Naive thymus-derived CD8-positive, alpha-beta T cell (primary cell): ENCODE data around the gene LEF1. TPM values are rescaled to one million over a fixed set of nuclear protein-coding genes. Genes with fewer than 3 reads are reported as not detected.

Experiments used
- ATAC-seq, 2 donors: fragments of 150-1000 bp; cut with Tn5 transposase in 1 of 2; sonication (Bioruptor Pico), chemical (Tn5 transposase) in 1 of 2; 1 replicate in 1 of 2; 2 replicates in 1 of 2; pipeline ENCODE4 v1.10.0; 2021; ENCODE audit warnings: mild to moderate bottlenecking in 2 of 2, moderate library complexity in 2 of 2
- POLR2A ChIA-PET: fragments of 350-600 bp; sonication (Branson Sonifier 250); formaldehyde crosslinking; loops from one replicate; lab custom pipeline; 2021; ENCODE audit warnings: antibody characterized with exemption; lab: Charles Lee
- DNase-seq, 10 donors: peaks; one replicate each; pipeline versions ENCODE4 v3.0.0 to v3.0.0-alpha.2; 2020 to 2022
- H3K27ac Mint-ChIP-seq, 10 donors: one replicate each; pipeline ENCODE4 v1.8.0; 2020 to 2022; ENCODE audit warnings: mild to moderate bottlenecking in 10 of 10, mixed read lengths in 10 of 10, moderate library complexity in 4 of 10, inconsistent platforms in 1 of 10
- H3K27me3 Mint-ChIP-seq, 5 donors: one replicate each; pipeline ENCODE4 v1.8.0; 2021 to 2022; ENCODE audit warnings: mixed read lengths in 5 of 5
- H3K36me3 Mint-ChIP-seq, 3 donors: one replicate each; pipeline ENCODE4 v1.8.0; 2020 to 2022; ENCODE audit warnings: mixed read lengths in 3 of 3, mild to moderate bottlenecking in 2 of 3, inconsistent platforms in 1 of 3
- H3K4me1 Mint-ChIP-seq, 4 donors: one replicate each; pipeline ENCODE4 v1.8.0; 2021 to 2022; ENCODE audit warnings: mixed read lengths in 4 of 4
- H3K4me3 Mint-ChIP-seq, 10 donors: one replicate each; pipeline ENCODE4 v1.8.0; 2020 to 2022; ENCODE audit warnings: mild to moderate bottlenecking in 10 of 10, mixed read lengths in 10 of 10, moderate library complexity in 6 of 10, inconsistent platforms in 1 of 10
- H3K9me3 Mint-ChIP-seq, 9 donors: one replicate each; pipeline ENCODE4 v1.8.0; 2020 to 2022; ENCODE audit warnings: mixed read lengths in 9 of 9, mild to moderate bottlenecking in 3 of 9, inconsistent platforms in 1 of 9, moderate library complexity in 1 of 9
- polyA plus RNA-seq, 3 donors: library from polyadenylated mRNA; unstranded; fragments of 300-500 nt; fragmentation: Illumina TruSeq; gene quantifications; one replicate each; pipeline ENCODE4 v1.2.3, GENCODE V29; 2021
- total RNA-seq, 8 experiments: library from RNA in 2 of 8; stranded (reverse) in 2 of 8; gene quantifications; one replicate each; pipeline ENCODE4 v1.2.3 and lab custom pipeline; 2021 to 2026

LEF1 gene
- total RNA-seq (100 to 1,000 TPM; 828 to 859 TPM), polyA plus RNA-seq (100 to 1,000 TPM; 400 to 836 (median 554) TPM), total RNA-seq (lab: John Stamatoyannopoulos, UW) (269 to 848 (median 717) reads per million in 6 experiments)

DNA sequence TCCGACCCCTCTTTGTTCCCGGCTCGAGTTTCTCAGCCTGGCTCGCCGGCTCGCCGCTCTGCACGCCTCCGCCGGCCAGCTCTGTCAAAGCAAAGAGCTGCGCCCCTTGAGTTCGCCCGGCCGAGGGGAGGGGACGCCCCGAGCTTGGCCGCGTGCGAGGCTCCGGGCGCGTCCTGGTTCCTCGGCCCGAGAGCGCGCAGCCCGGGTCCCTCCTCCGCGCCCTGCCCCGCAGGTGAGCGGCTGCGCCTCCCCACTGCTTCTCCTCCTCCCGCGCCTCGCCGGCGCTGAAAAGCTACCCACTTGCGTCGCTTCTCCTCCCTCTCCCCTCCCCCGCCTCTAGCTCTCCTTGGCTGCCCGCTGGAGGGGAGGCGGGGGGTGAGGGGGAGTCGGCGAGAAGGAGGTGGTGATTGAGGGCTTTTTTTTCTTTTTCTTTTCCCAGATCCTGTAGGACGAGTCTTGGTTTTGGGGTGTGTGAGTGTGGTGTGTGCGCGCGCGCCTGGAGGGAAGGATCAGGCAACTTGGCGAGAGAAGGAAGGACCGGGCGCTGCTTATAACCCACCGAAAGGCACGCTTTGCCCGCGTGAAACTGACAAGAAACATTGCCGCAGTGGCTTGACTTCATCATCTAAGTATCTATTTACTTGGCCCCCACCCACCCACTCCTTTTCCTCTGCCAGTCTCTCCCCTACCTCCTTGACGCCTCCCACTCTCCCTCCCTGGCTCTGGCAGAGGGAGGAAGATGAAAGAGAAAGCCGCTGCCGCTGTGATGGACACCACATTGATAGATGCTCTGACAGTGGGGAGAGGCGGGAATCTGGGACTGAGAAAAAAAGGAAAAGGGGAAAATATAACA, at the start of gene LEF1:
Gene LEF1, minus strand, starts transcription at position 262 of the 853 bp plus-strand sequence. CDS start 1,165 bp downstream, outside the sequence.
- POLR2A ChIA-PET: interaction anchor here (0.6 to 11.3 kb wide), 28 partner anchors 9 to 404 kb away, joined by 3 to 206 read pairs (median 4); no protein-coding TSS in a partner anchor
- Mint-ChIP-seq H3K4me3 (peak within 1 kb of the TSS; percentile 95 to 100 (median 98)), H3K27me3 (peaks cover 0 to 24% (median 0%) of the 10 kb centered on the region in 5 donors), H3K9me3 (peaks cover 0 to 3% (median 0%) of the 10 kb centered on the region in 9 donors), H3K4me1 (peaks cover 22 to 44% (median 33%) of the 10 kb centered on the region in 4 donors), H3K27ac (peak within 1 kb of the TSS; percentile 80 to 99 (median 97)), H3K36me3 (peaks cover 19 to 27% (median 23%) of the 10 kb centered on the region in 3 donors)
- ATAC-seq (peak; percentile 16 to 34), DNase-seq (peak; percentile 64 to 88 (median 74))

DNA sequence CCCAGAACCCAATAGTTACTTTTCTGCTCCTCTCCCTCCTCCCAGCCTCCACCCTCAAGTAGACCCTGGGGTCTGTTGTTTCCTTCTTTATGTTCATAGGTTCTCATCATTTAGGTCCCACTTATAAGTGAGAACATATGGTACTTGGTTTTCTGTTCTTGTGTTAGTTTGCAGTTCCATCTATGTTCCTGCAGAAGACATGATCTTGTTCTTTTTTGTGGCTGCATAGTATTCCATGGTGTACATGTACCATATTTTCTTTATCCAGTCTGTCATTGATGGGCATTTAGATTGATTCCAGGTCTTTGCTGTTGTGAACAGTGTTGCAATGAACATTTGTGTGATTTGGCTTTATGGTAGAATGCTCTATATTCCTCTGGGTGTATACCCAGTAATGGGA, 47.8 kb upstream of the LEF1 start:
- Mint-ChIP-seq H3K27ac (no peak overlapping the region), H3K36me3 (peaks cover 0 to 21% (median 17%) of the 10 kb centered on the region in 3 donors), H3K4me3 (no peak overlapping the region), H3K4me1 (peaks cover 4 to 41% (median 21%) of the 10 kb centered on the region in 4 donors), H3K9me3 (no peaks in the 10 kb centered on the region), H3K27me3 (no peaks in the 10 kb centered on the region)
- POLR2A ChIA-PET: no interaction called here
- ATAC-seq (no peak), DNase-seq (no peak)

DNA sequence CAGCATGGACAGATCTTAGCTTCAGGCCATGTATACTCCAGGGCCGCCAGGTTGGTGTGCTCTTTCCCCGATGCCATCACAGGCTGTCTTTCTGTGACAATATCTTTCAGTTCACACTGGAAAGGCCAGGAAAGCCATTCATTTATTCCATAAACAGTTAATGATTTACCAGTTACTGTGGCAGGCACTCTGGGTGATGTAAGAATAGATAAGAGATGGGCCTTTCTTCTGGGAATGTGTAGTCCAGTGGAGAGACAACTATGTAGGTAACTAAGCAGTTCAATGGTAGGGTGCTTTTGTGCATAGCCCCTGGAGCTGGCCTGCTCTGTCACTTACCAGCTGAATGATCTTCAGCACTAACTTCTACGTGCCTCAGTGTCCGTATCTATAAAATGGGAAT, 46.3 kb upstream of the LEF1 start:
- Mint-ChIP-seq H3K36me3 (peaks cover 0 to 33% (median 25%) of the 10 kb centered on the region in 3 donors), H3K27me3 (no peaks in the 10 kb centered on the region), H3K27ac (no peak overlapping the region), H3K9me3 (no peaks in the 10 kb centered on the region), H3K4me3 (no peak overlapping the region), H3K4me1 (peaks cover 4 to 43% (median 23%) of the 10 kb centered on the region in 4 donors)
- POLR2A ChIA-PET: no interaction called here
- ATAC-seq (no peak), DNase-seq (no peak)

DNA sequence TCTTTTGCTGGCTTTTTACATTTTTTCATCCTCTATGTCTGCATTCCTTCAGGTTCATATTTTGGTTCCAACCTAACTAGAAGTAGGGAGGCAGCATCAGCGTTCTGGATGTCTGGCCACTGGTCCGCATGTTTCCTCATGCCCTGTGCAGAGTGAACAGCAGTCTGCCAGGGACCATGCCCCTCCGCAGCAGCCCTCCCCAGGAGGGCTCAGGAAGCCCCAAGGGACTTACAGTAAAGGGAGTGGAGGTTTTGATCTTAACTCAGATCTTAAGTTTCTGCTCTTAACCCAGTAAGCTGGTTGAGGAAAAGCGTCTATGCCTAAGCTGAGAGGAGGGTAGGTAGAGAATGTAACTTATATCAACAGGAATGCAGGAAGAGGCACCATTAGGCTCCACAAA, 45.0 kb upstream of the LEF1 start:
- H3K9me3 Mint-ChIP-seq: no peaks in the 10 kb centered on the region
- peaks cover 0 to 31% (median 30%) of the 10 kb centered on the region in 3 donors for H3K36me3 Mint-ChIP-seq
- H3K27ac Mint-ChIP-seq: peak overlapping the region in 7 of 10 donors; percentile 10 to 81 (median 58)
- H3K4me1 Mint-ChIP-seq: peaks cover 4 to 43% (median 24%) of the 10 kb centered on the region in 4 donors
- no peaks in the 10 kb centered on the region for H3K27me3 Mint-ChIP-seq
- no peak for DNase-seq
- H3K4me3 Mint-ChIP-seq: peak overlapping the region in 1 of 10 donors; percentile 46
- ATAC-seq: no peak
- POLR2A ChIA-PET: no interaction called here

DNA sequence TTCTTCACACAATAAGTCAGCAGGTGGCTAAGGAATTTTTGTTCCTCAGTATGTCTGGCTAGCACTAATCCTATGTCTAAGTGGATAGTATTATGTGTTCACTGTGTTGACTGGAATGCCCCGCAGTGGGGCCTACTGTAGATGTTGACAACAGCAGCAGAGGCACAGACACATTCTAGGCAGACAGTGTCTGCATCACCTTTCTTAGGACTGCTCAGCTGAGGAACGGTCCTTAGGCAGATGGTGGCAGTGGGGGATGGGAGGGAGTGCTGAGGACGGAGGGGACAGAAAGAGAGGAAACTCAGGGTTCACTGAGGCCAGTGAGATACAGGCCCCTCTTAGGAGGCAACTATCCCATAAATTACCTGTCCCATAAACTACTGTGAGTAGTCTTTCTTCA, 44.6 kb upstream of the LEF1 start:
- Mint-ChIP-seq H3K27me3 (no peaks in the 10 kb centered on the region), H3K27ac (peak overlapping the region in 4 of 10 donors; percentile 10 to 81 (median 52)), H3K9me3 (no peaks in the 10 kb centered on the region), H3K4me3 (peak overlapping the region in 1 of 10 donors; percentile 33), H3K36me3 (peaks cover 0 to 34% (median 31%) of the 10 kb centered on the region in 3 donors), H3K4me1 (peaks cover 4 to 43% (median 24%) of the 10 kb centered on the region in 4 donors)
- no peak for DNase-seq
- POLR2A ChIA-PET: no interaction called here
- ATAC-seq: no peak

DNA sequence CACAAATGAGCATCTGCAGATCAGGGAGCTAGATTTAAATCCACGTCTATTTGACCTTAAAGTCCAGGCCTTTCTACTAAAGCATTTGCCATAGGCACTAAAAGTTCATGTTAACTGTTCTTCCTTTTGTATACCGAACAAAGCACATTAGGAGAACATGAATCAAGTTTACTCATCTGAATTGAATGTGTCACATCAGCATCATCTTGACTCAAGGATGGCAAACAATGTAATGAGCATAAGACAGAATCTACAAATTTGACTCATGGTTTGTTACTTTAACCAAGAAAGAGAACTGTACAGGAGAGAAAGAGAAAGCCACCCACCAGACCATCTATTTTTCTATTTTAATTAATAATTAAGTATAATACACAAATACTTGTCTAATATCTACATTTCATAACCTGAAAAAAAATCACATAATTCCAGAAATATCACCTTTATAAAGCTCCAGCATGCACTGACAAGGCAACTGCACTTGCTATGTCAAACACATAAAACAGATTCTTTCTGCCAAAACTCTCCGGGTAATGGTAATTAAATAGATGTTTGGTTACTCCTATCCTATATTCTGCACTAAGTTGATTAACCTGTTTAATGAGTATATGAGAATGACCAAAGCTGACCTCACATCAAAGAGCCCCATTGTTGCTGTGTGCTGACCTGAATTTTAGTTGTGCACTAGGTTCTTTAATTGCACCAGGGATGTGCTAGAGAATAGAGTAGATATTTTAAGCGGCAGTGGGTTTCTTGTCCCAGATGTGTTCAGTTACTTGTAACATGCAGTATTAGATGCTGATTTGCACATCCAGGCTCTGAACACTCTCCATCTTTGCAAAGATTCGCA, 42.5 kb upstream of the LEF1 start:
- POLR2A ChIA-PET: no interaction called here
- H3K9me3 Mint-ChIP-seq: no peaks in the 10 kb centered on the region
- DNase-seq (no peak), ATAC-seq (no peak)
- peaks cover 0 to 34% (median 30%) of the 10 kb centered on the region in 3 donors for H3K36me3 Mint-ChIP-seq
- peaks cover 4 to 39% (median 23%) of the 10 kb centered on the region in 4 donors for H3K4me1 Mint-ChIP-seq
- no peak overlapping the region for H3K4me3 Mint-ChIP-seq
- peak overlapping the region in 1 of 10 donors; percentile 14 for H3K27ac Mint-ChIP-seq
- no peaks in the 10 kb centered on the region for H3K27me3 Mint-ChIP-seq

DNA sequence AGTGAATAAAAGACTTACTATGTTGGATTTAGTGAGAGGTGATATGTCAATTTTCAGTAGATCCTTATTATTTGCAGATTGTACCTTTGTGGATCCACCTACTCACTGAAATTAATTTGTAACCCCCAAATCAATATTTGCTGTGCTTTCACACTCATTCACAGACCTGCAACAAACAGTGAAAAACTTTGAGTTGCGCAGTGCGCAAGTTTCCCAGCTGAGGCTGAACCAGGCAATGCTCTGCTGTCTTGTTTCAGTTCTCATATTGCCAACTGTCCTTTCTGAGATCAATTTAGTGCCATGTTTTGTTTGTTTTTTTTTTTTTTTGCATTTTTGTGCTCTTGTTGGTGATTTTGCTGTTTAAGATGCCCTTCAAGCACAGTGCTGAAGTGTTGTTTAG, 40.8 kb upstream of the LEF1 start:
- no peak for ATAC-seq
- no peaks in the 10 kb centered on the region for H3K9me3 Mint-ChIP-seq
- H3K36me3 Mint-ChIP-seq: peaks cover 0 to 39% (median 30%) of the 10 kb centered on the region in 3 donors

DNA sequence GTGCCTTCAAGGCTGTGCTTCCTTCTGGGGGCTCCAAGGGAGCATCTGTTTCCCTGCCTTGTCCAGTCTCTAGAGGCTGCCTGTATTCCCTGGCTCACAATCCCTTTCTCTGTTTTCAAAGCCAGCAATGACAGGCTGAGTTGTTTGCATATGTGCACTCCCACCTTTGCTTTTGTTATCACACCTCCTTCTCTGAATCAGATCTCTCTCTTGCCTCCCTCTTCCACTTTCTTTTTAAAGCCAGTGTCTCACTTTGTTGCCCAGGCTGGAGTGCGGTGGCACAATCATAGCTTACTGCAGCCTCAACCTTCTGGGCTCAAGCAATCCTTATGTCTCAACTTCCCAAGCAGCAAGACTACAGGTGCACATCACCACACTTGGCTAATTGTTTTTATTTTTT, 37.1 kb upstream of the LEF1 start:
- peak overlapping the region in 1 of 10 donors; percentile 7 for H3K27ac Mint-ChIP-seq
- POLR2A ChIA-PET: no interaction called here
- DNase-seq (no peak), ATAC-seq (no peak)
- peaks cover 12 to 28% (median 24%) of the 10 kb centered on the region in 4 donors for H3K4me1 Mint-ChIP-seq
- peaks cover 15 to 52% (median 46%) of the 10 kb centered on the region in 3 donors for H3K36me3 Mint-ChIP-seq
- no peaks in the 10 kb centered on the region for H3K27me3 Mint-ChIP-seq
- H3K4me3 Mint-ChIP-seq: no peak overlapping the region
- no peaks in the 10 kb centered on the region for H3K9me3 Mint-ChIP-seq

More for the DNA sequence above, 40.8 kb upstream of the LEF1 start:
- POLR2A ChIA-PET: interaction anchor here (0.7 to 0.9 kb wide), 2 partner anchors 38 to 67 kb away, joined by 3 read pairs; no protein-coding TSS in a partner anchor
- DNase-seq: no peak
- Mint-ChIP-seq H3K27me3 (no peaks in the 10 kb centered on the region), H3K4me1 (peaks cover 9 to 38% (median 25%) of the 10 kb centered on the region in 4 donors), H3K27ac (no peak overlapping the region), H3K4me3 (no peak overlapping the region)

DNA sequence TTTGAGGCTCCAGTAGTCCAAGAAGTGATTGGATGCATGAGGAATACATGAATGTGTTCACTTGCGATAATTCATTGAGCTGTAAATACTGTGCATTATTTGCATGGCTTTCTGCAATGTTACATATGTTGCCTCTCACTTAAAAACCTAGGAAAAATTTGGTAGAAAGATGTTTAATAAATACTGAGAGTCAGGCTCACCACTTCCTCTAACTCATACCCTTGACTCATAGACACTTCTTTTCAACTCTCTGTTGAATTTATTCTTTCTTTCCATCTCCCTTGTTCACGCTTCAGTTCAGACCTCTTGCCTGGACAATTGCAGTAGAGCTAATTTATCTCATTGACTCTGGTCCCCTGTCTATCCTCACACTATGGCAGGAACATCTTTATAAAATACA, 35.8 kb upstream of the LEF1 start:
- ATAC-seq (no peak), DNase-seq (no peak)
- H3K9me3 Mint-ChIP-seq: no peaks in the 10 kb centered on the region
- peaks cover 12 to 28% (median 23%) of the 10 kb centered on the region in 4 donors for H3K4me1 Mint-ChIP-seq
- peaks cover 15 to 53% (median 41%) of the 10 kb centered on the region in 3 donors for H3K36me3 Mint-ChIP-seq
- H3K27ac Mint-ChIP-seq: peak overlapping the region in 2 of 10 donors; percentile 35 to 38
- no peaks in the 10 kb centered on the region for H3K27me3 Mint-ChIP-seq
- H3K4me3 Mint-ChIP-seq: no peak overlapping the region
- POLR2A ChIA-PET: interaction anchor here (0.7 kb wide), 1 partner anchor 376 kb away, joined by 3 read pairs; no protein-coding TSS in a partner anchor

DNA sequence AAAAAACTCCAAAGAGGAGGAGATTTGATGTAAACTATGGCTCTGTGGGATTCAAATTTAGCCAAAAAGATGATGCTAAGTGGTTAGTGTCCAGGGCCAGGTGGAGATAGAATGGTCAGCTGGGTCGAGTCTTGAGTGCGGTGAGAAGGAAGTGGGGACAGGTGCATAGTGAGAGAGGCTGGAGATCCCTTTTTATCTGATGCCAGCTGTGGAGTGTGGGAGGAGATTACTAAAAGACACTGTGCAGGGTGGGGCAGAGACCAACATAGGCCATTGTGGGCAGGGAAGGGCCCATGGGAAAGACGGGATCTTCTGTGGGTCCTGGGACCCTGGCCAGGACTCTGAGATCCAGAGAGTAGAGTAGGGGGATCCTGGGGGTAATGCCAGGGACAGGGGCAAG, 34.6 kb upstream of the LEF1 start:
- Mint-ChIP-seq H3K27me3 (no peaks in the 10 kb centered on the region), H3K36me3 (peaks cover 15 to 57% (median 35%) of the 10 kb centered on the region in 3 donors), H3K4me3 (no peak overlapping the region), H3K9me3 (no peaks in the 10 kb centered on the region), H3K27ac (peak overlapping the region in 3 of 10 donors; percentile 6 to 73 (median 66)), H3K4me1 (peaks cover 12 to 28% (median 23%) of the 10 kb centered on the region in 4 donors)
- ATAC-seq (no peak), DNase-seq (no peak)
- POLR2A ChIA-PET: no interaction called here

DNA sequence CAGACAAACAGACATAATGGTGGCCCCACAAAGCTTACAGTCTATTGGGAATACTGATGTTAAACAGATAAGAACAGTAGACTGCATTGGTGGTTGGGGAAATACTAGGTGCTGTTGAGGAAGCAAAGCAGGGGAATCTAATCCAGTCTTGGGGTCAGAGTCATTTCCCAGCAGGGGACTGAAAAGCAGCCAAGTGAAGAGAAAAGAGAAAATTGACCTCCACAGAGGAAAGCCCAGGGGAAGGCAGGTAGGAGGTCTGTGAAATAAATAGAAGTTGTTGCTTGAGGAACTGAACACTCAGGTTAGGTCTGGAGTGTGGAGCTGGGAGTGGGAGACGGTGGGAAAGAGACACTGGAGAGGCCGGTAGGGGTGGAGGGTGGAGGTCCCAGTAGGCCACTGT, 33.0 kb upstream of the LEF1 start:
- H3K27ac Mint-ChIP-seq: peak overlapping the region in 2 of 10 donors; percentile 13 to 27
- ATAC-seq: no peak
- H3K4me3 Mint-ChIP-seq: no peak overlapping the region
- DNase-seq: no peak
- POLR2A ChIA-PET: interaction anchor here (0.6 kb wide), 1 partner anchor 1346 kb away, joined by 4 read pairs; no protein-coding TSS in a partner anchor
- H3K36me3 Mint-ChIP-seq: peaks cover 15 to 56% (median 34%) of the 10 kb centered on the region in 3 donors
- H3K9me3 Mint-ChIP-seq: no peaks in the 10 kb centered on the region
- H3K4me1 Mint-ChIP-seq: peaks cover 12 to 28% (median 23%) of the 10 kb centered on the region in 4 donors
- no peaks in the 10 kb centered on the region for H3K27me3 Mint-ChIP-seq

DNA sequence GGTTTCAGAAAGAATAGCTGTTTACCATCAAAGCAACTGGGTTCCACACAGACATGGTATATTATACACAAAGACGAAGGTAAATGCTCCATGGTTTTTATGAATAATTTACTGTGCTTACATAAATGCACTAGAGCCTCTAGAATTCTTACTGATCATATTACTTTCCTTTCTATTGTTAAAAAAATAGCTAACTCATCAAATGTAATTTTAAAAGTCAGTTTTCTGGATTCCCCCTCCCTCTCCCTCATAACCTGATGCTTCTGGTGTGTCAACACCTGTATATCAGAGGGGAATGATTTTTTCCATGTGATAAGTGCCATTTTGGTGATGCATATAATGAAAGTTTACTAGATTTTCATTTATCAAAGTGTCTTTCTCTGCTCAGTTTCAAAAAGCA, 31.1 kb upstream of the LEF1 start:
- Mint-ChIP-seq H3K27ac (peak overlapping the region in 1 of 10 donors; percentile 37), H3K4me3 (no peak overlapping the region), H3K36me3 (peaks cover 15 to 50% (median 27%) of the 10 kb centered on the region in 3 donors), H3K4me1 (peaks cover 11 to 25% (median 19%) of the 10 kb centered on the region in 4 donors), H3K9me3 (no peaks in the 10 kb centered on the region), H3K27me3 (no peaks in the 10 kb centered on the region)
- ATAC-seq (no peak), DNase-seq (no peak)
- POLR2A ChIA-PET: interaction anchor here (0.5 kb wide), 1 partner anchor 219 kb away, joined by 4 read pairs; no protein-coding TSS in a partner anchor
